PC-3 (cell line): ENCODE data around the gene COPS8. TPM values are rescaled to one million over a fixed set of nuclear protein-coding genes. Genes with fewer than 3 reads are reported as not detected.

Experiments
- ATAC-seq: fragments of 200-7000 bp; cut with Tn5 transposase; 2 replicates; pipeline ENCODE4 v1.9.1; 2020; ENCODE audit warnings: mild to moderate bottlenecking, moderate library complexity
- BruUV-seq: library from RNA; stranded (reverse); fragments of 400-500 nt; replicated peaks from 2 replicates; lab custom pipeline; 2021; lab: Mats Ljungman, UMichigan
- CTCF ChIA-PET: fragments of 300-600 bp; sonication (Branson Sonifier 250); formaldehyde crosslinking; loops from one replicate; lab custom pipeline; 2022; ENCODE audit warnings: antibody characterized with exemption; lab: Charles Lee
- POLR2A ChIA-PET: fragments of 300-600 bp; sonication (Branson Sonifier 250); formaldehyde crosslinking; loops from one replicate; lab custom pipeline; 2022; ENCODE audit warnings: antibody characterized with exemption; ENCODE audit not compliant: unreplicated experiment; lab: Charles Lee
- DNase-seq: peaks from one replicate; pipeline ENCODE4 v3.0.0-alpha.2; 2015
- H2AFZ ChIP-seq: fragments of 300-600 bp; sonication (generic); 2 replicates; pipeline ENCODE4 v1.6.0; 2016; ENCODE audit warnings: antibody characterized with exemption, low read length
- H3F3A ChIP-seq: fragments of 300-600 bp; sonication (generic); one replicate; pipeline ENCODE4 v1.6.0; 2017; ENCODE audit warnings: antibody characterized with exemption, low read length, control low read depth, mild to moderate bottlenecking; ENCODE audit not compliant: unreplicated experiment
- H3K27ac ChIP-seq: fragments of 300-600 bp; sonication (generic); 2 replicates; pipeline ENCODE4 v1.5.1; 2016; ENCODE audit warnings: mild to moderate bottlenecking, low read length
- H3K27me3 ChIP-seq: fragments of 300-600 bp; sonication (generic); 2 replicates; pipeline ENCODE4 v1.6.1; 2016; ENCODE audit warnings: low read length, mixed read lengths
- H3K36me3 ChIP-seq: fragments of 300-600 bp; sonication (generic); 2 replicates; pipeline ENCODE4 v1.6.1; 2016; ENCODE audit warnings: low read depth, mixed run types, low read length, mixed read lengths
- H3K4me1 ChIP-seq: fragments of 300-600 bp; sonication (generic); 2 replicates; pipeline ENCODE4 v1.5.1; 2016; ENCODE audit warnings: low read length; ENCODE audit not compliant: insufficient read depth
- H3K4me2 ChIP-seq: fragments of 300-600 bp; sonication (generic); 2 replicates; pipeline ENCODE4 v1.6.0; 2016; ENCODE audit warnings: low read length
- H3K4me3 ChIP-seq: fragments of 300-600 bp; sonication (generic); 2 replicates; pipeline ENCODE4 v1.5.1; 2016; ENCODE audit warnings: mild to moderate bottlenecking, low read length, mixed read lengths
- H3K79me2 ChIP-seq: fragments of 300-600 bp; sonication (generic); 2 replicates; pipeline ENCODE4 v1.6.1; 2017; ENCODE audit warnings: low read length, mixed read lengths
- H3K9ac ChIP-seq: fragments of 300-600 bp; sonication (generic); 2 replicates; pipeline ENCODE4 v1.6.0; 2016; ENCODE audit warnings: mild to moderate bottlenecking, low read length
- H3K9me2 ChIP-seq: fragments of 300-600 bp; sonication (generic); replicated peaks from 2 replicates; pipeline ENCODE4 v1.6.1; 2016; ENCODE audit warnings: mixed run types, low read length, mixed read lengths
- H3K9me3 ChIP-seq: fragments of 300-600 bp; sonication (generic); 2 replicates; pipeline ENCODE4 v1.6.1; 2016; ENCODE audit warnings: low read length, mixed read lengths
- H4K20me1 ChIP-seq: fragments of 300-600 bp; sonication (generic); 2 replicates; pipeline ENCODE4 v1.6.1; 2016; ENCODE audit warnings: low read length, mixed read lengths
- EZH2 ChIP-seq: fragments of 300-600 bp; sonication (generic); IDR thresholded peaks from one replicate; pipeline ENCODE4 v1.6.1; 2017; ENCODE audit warnings: antibody characterized with exemption, mild to moderate bottlenecking, low read length; ENCODE audit not compliant: unreplicated experiment
- EZH2phosphoT487 ChIP-seq: fragments of 300-600 bp; sonication (generic); IDR thresholded peaks from 2 replicates; pipeline ENCODE4 v1.6.1; 2018; ENCODE audit warnings: mild to moderate bottlenecking, antibody characterized with exemption, low read length, borderline replicate concordance
- intact Hi-C: fragments of 100-400 bp; cut with micrococcal nuclease; formaldehyde crosslinking; loops from 2 replicates; pipeline ENCODE4 v1.9.0; 2023
- total RNA-seq: library from RNA; depleted of rRNA; stranded (reverse); fragments of >200 nt; gene quantifications from 2 replicates; pipeline ENCODE4 v1.2.3, GENCODE V29; 2014
- TF ChIP-seq, protein P1 (sequence below): fragments of 300-600 bp; sonication (generic); conservative IDR thresholded peaks from 2 replicates; pipeline ENCODE4 v1.5.1; 2017; ENCODE audit warnings: antibody characterized with exemption, low read depth, mild to moderate bottlenecking, low read length

Gene COPS8
- total RNA-seq, 1 experiment from 2014 or later, result 109 TPM

DNA sequence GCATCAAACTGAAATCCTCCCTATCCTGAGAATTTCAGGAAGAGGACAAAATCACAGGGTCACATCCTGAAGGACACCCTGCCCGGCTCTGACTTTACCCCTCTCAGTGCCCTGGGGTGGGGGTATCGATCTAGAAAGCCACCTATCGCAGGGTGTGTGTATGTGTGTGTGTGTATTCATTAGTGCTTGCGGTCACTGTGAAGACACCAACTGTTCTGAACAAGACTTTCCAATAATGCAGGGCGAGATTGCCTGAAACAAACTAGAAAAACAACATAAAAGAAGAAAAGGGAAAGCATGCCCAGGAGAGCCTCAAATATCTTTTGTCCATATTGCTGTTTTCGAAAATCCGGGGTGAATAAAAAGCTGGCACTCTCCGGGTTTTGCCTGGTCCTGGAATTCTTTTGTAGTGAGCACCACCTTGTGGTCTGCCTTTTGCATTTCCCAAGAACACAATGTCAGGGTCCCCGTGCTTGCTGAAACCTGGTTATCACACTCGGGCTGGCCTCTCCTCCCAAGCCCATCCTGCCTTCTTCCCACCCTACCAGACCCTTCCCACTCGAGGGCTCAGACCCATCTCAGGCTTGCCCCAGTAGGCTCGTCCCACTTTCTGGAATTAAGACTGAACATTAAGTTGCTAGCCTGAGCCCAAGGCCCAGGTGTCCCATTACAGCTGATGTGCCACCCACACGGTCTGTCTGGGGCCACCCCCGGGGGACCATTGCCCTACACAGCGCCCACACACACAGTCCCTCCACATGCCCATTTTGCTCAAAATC is 25.0 kb upstream of the COPS8 start:
- H3F3A ChIP-seq, result no peaks in the 10 kb centered on the region
- intact Hi-C loops, result loop anchor here (1.0 to 2.0 kb wide), 3 partner anchors 547 to 718 kb away; no protein-coding TSS in a partner anchor
- TF ChIP-seq EZH2phosphoT487, result no peak
- TF ChIP-seq, protein P1, sequence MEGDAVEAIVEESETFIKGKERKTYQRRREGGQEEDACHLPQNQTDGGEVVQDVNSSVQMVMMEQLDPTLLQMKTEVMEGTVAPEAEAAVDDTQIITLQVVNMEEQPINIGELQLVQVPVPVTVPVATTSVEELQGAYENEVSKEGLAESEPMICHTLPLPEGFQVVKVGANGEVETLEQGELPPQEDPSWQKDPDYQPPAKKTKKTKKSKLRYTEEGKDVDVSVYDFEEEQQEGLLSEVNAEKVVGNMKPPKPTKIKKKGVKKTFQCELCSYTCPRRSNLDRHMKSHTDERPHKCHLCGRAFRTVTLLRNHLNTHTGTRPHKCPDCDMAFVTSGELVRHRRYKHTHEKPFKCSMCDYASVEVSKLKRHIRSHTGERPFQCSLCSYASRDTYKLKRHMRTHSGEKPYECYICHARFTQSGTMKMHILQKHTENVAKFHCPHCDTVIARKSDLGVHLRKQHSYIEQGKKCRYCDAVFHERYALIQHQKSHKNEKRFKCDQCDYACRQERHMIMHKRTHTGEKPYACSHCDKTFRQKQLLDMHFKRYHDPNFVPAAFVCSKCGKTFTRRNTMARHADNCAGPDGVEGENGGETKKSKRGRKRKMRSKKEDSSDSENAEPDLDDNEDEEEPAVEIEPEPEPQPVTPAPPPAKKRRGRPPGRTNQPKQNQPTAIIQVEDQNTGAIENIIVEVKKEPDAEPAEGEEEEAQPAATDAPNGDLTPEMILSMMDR, result peak; percentile 84
- no peak for TF ChIP-seq EZH2
- no peaks in the 10 kb centered on the region for H3K36me3 ChIP-seq
- H3K79me2 ChIP-seq, result no peaks in the 10 kb centered on the region
- CTCF ChIA-PET, result interaction anchor here (0.5 to 1.7 kb wide), 4 partner anchors 36 to 718 kb away, joined by 3 to 6 read pairs (median 4); no protein-coding TSS in a partner anchor
- peaks cover 8% of the 10 kb centered on the region for H3K4me1 ChIP-seq
- H4K20me1 ChIP-seq, result no peaks in the 10 kb centered on the region
- no peaks in the 10 kb centered on the region for H3K27me3 ChIP-seq
- DNase-seq (peak; percentile 73), ATAC-seq (peak; percentile 88)
- no peaks in the 10 kb centered on the region for H3K9me3 ChIP-seq
- no peak overlapping the region for H3K4me3 ChIP-seq
- H3K9ac ChIP-seq, result no peak overlapping the region
- peak overlapping the region; percentile 50; the same call in 1 of the 2 replicates for H3K4me2 ChIP-seq
- peak overlapping the region; percentile 66 for H2AFZ ChIP-seq
- H3K9me2 ChIP-seq, result no peaks in the 10 kb centered on the region
- BruUV-seq, result no TSS peak
- no peak overlapping the region for H3K27ac ChIP-seq
- POLR2A ChIA-PET, result no interaction called here

DNA sequence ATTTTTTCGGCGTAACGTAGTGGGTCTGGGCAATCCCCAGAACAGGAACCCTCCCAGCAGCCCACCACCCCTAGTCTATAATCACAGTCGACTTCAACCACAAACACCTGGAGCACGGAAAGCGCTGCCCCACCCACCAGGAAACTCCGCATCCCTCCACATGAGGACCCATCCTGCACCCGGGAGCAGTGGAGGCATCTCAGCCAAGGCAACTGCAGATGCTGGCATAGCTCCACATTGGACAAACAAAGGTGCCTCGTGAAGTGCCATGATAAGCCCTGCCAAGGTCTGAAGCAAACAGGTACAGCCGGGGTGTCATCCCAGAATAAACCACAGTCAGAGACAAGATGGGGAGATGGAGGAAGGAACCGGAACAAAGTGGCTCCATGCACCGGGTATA is 24.3 kb upstream of the COPS8 start:
- Histone ChIP-seq H3K9ac (no peak overlapping the region), H3K27me3 (no peaks in the 10 kb centered on the region), H3K4me1 (peaks cover 8% of the 10 kb centered on the region), H3K9me3 (no peaks in the 10 kb centered on the region), H3K36me3 (no peaks in the 10 kb centered on the region), H3F3A (no peaks in the 10 kb centered on the region), H3K79me2 (no peaks in the 10 kb centered on the region), H3K4me2 (no peak overlapping the region), H2AFZ (peak overlapping the region; percentile 66; the same call in 1 of the 2 replicates), H4K20me1 (no peaks in the 10 kb centered on the region), H3K9me2 (no peaks in the 10 kb centered on the region), H3K4me3 (no peak overlapping the region), H3K27ac (no peak overlapping the region)
- ChIA-PET CTCF (interaction anchor here (0.5 to 1.7 kb wide), 4 partner anchors 36 to 718 kb away, joined by 3 to 6 read pairs (median 4); no protein-coding TSS in a partner anchor), POLR2A (no interaction called here)
- no TSS peak for BruUV-seq
- TF ChIP-seq EZH2phosphoT487 (no peak), EZH2 (no peak)
- TF ChIP-seq, protein P1, result no peak
- no peak for ATAC-seq
- no peak for DNase-seq
- intact Hi-C loops, result loop anchor here (2.0 kb wide), 1 partner anchor 719 kb away; no protein-coding TSS in a partner anchor

DNA sequence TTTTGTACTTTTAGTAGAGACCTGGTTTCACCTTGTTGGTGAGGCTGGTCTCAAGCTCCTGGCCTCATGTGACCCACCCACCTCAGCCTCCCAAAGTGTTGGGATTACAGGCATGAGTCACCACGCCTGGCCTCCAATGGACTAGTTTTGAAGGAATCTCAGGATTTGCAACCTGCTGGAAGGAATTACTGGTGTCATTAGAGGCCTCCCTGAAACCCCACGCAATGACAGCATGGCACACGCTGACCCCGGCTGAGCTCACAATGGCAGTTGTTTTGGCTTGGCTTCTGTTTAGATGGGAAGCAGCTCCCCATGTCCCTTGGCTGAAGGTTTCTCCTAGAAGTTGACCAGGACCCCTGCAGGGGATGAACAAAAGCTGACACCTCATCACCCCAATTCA is 23.1 kb upstream of the COPS8 start:
- intact Hi-C loops, result no loop called here
- H3K27ac ChIP-seq, result no peak overlapping the region
- DNase-seq, result peak; percentile 17
- H3K36me3 ChIP-seq, result no peaks in the 10 kb centered on the region
- no peaks in the 10 kb centered on the region for H3K9me2 ChIP-seq
- no peak for ATAC-seq
- POLR2A ChIA-PET, result no interaction called here
- no peaks in the 10 kb centered on the region for H3K27me3 ChIP-seq
- CTCF ChIA-PET, result no interaction called here
- H3F3A ChIP-seq, result no peaks in the 10 kb centered on the region
- H3K9me3 ChIP-seq, result no peaks in the 10 kb centered on the region
- H2AFZ ChIP-seq, result no peak overlapping the region
- peaks cover 8% of the 10 kb centered on the region for H3K4me1 ChIP-seq
- H3K4me3 ChIP-seq, result no peak overlapping the region
- no peak overlapping the region for H3K4me2 ChIP-seq
- H3K79me2 ChIP-seq, result no peaks in the 10 kb centered on the region
- H4K20me1 ChIP-seq, result no peaks in the 10 kb centered on the region
- BruUV-seq, result no TSS peak
- no peak overlapping the region for H3K9ac ChIP-seq
- TF ChIP-seq, protein P1, result no peak
- TF ChIP-seq EZH2phosphoT487 (no peak), EZH2 (no peak)
